HL-60/S4 (cell line): ENCODE results near the gene TEK.
"Not testable (repeated sequence)": the region's sequence is repeated elsewhere in the genome, so short reads cannot be mapped to it uniquely, and the experiment has no call there.

Experiments
- in situ Hi-C: fragments of 300-500 bp; cut with MboI; formaldehyde crosslinking; loops from 2 replicates; pipeline ENCODE4 v1.14.3; 2022; ENCODE audit warnings: low sequenced_read_pairs

Gene TEK

GRCh38 chr9:27212191-27212590 lies 103.2 kb downstream of the TEK start:
- in situ Hi-C loops, result no loop called here

GRCh38 chr9:27212621-27213020 lies 103.6 kb downstream of the TEK start:
- in situ Hi-C loops, result no loop called here

- in situ Hi-C loops, result no loop called here
These were observed 118.2 kb downstream of the TEK start for GRCh38 chr9:27227192-27227591.

GRCh38 chr9:27239648-27240047 lies 130.6 kb downstream of the TEK start:
- in situ Hi-C loops, result not testable (repeated sequence)

GRCh38 chr9:27247756-27248155 lies 138.7 kb downstream of the TEK start:
- in situ Hi-C loops, result no loop called here

- in situ Hi-C loops, result no loop called here
These were observed 139.7 kb downstream of the TEK start for GRCh38 chr9:27248702-27249101.

- in situ Hi-C loops, result no loop called here
These were observed 149.6 kb downstream of the TEK start for GRCh38 chr9:27258662-27259061.

GRCh38 chr9:27260789-27261516 lies 151.9 kb downstream of the TEK start:
- in situ Hi-C loops, result no loop called here

GRCh38 chr9:27261517-27262211 lies 152.6 kb downstream of the TEK start:
- in situ Hi-C loops, result no loop called here

GRCh38 chr9:27272103-27272502 lies 163.1 kb downstream of the TEK start:
- in situ Hi-C loops, result no loop called here

GRCh38 chr9:27273186-27273585 lies 164.2 kb downstream of the TEK start:
- in situ Hi-C loops, result no loop called here

GRCh38 chr9:27276193-27277030 lies 167.4 kb downstream of the TEK start:
- in situ Hi-C loops, result loop anchor here (25.0 kb wide), 1 partner anchor 239 kb away; no protein-coding TSS in a partner anchor

- in situ Hi-C loops, result loop anchor here (25.0 kb wide), 1 partner anchor 241 kb away; no protein-coding TSS in a partner anchor
These were observed 169.3 kb downstream of the TEK start for GRCh38 chr9:27278374-27278773.

- in situ Hi-C loops, result loop anchor here (25.0 kb wide), 1 partner anchor 242 kb away; no protein-coding TSS in a partner anchor
These were observed 170.6 kb downstream of the TEK start for GRCh38 chr9:27279611-27280010.
